Left lobe of liver (tissue), 2 donors: ENCODE results near the gene CDC7. TPM values are rescaled to one million over a fixed set of nuclear protein-coding genes. Genes with fewer than 3 reads are reported as not detected.
"Not testable (repeated sequence)": the region's sequence is repeated elsewhere in the genome, so short reads cannot be mapped to it uniquely, and the experiment has no call there.

Experiments used
- ATAC-seq: fragments of 200-7000 bp; cut with Tn5 transposase; one replicate; pipeline ENCODE4 v1.9.1; 2020; ENCODE audit warnings: mild to moderate bottlenecking, moderate library complexity
- DNase-seq: peaks from one replicate; pipeline ENCODE4 v3.0.0-alpha.2; 2020; ENCODE audit warnings: low spot score
- total RNA-seq: library from RNA; stranded (reverse); gene quantifications from one replicate; pipeline ENCODE4 v1.2.1, GENCODE V29; 2021
- donor health status: DM: no; HTN: no; CAD: no; lungs with moderate emphysema.
- donor health status: DM: no; HTN: yes; CAD: no.

Gene CDC7
- 0.45 TPM for total RNA-seq

- ATAC-seq (peak; percentile 95), DNase-seq (peak; percentile 88)
Observed at GRCh38 chr1:91500756-91501522, at the start of gene CDC7. Gene CDC7, plus strand, starts transcription at chr1:91500851. Its CDS starts 866 bp downstream, at chr1:91501717.

GRCh38 chr1:91454136-91454535 lies 46.5 kb upstream of the CDC7 start:
- ATAC-seq (no peak), DNase-seq (no peak)

- ATAC-seq (no peak), DNase-seq (no peak)
Observed at GRCh38 chr1:91455334-91455733, 45.3 kb upstream of the CDC7 start.

- ATAC-seq: no peak
- no peak for DNase-seq
Observed at GRCh38 chr1:91455896-91456295, 44.8 kb upstream of the CDC7 start.

- not testable (repeated sequence) for DNase-seq, ATAC-seq
Observed at GRCh38 chr1:91465350-91465749, 35.3 kb upstream of the CDC7 start.

GRCh38 chr1:91476533-91477217 lies 24.0 kb upstream of the CDC7 start:
- no peak for ATAC-seq

GRCh38 chr1:91487469-91487868 lies 13.2 kb upstream of the CDC7 start:
- DNase-seq (no peak), ATAC-seq (no peak)

More at GRCh38 chr1:91476533-91477217, 24.0 kb upstream of the CDC7 start:
- no peak for DNase-seq

GRCh38 chr1:91490501-91490900 lies 10.2 kb upstream of the CDC7 start:
- ATAC-seq: no peak
- no peak for DNase-seq

GRCh38 chr1:91498035-91498434 lies 2.6 kb upstream of the CDC7 start:
- ATAC-seq (no peak), DNase-seq (no peak)

- no peak for ATAC-seq
- DNase-seq: no peak
Observed at GRCh38 chr1:91498498-91499245, 2.0 kb upstream of the CDC7 start.

GRCh38 chr1:91499346-91499745 lies 1.3 kb upstream of the CDC7 start:
- no peak for DNase-seq
- no peak for ATAC-seq

- ATAC-seq (no peak), DNase-seq (no peak)
Observed at GRCh38 chr1:91499904-91500755, 521 bp upstream of the CDC7 start.

GRCh38 chr1:91501523-91501851 lies 836 bp downstream of the CDC7 start:
- ATAC-seq (no peak), DNase-seq (no peak)

- no peak for ATAC-seq
Observed at GRCh38 chr1:91501971-91502671, 1.5 kb downstream of the CDC7 start.

GRCh38 chr1:91502672-91503184 lies 2.1 kb downstream of the CDC7 start:
- ATAC-seq (no peak), DNase-seq (no peak)

More at GRCh38 chr1:91501971-91502671, 1.5 kb downstream of the CDC7 start:
- DNase-seq: no peak

- ATAC-seq (no peak), DNase-seq (no peak)
Observed at GRCh38 chr1:91503332-91503900, 2.8 kb downstream of the CDC7 start.

GRCh38 chr1:91503975-91504530 lies 3.4 kb downstream of the CDC7 start:
- DNase-seq: no peak

GRCh38 chr1:91505086-91505485 lies 4.4 kb downstream of the CDC7 start:
- DNase-seq (no peak), ATAC-seq (no peak)

More at GRCh38 chr1:91503975-91504530, 3.4 kb downstream of the CDC7 start:
- no peak for ATAC-seq

GRCh38 chr1:91506071-91506470 lies 5.4 kb downstream of the CDC7 start:
- ATAC-seq (no peak), DNase-seq (no peak)
